ENCODE measurements around the gene SDC1. TPM values are rescaled to one million over a fixed set of nuclear protein-coding genes. Genes with fewer than 3 reads are reported as not detected.

Gene SDC1
- total RNA-seq, 1 experiment from 2014 or later = 22.3 TPM

DNA sequence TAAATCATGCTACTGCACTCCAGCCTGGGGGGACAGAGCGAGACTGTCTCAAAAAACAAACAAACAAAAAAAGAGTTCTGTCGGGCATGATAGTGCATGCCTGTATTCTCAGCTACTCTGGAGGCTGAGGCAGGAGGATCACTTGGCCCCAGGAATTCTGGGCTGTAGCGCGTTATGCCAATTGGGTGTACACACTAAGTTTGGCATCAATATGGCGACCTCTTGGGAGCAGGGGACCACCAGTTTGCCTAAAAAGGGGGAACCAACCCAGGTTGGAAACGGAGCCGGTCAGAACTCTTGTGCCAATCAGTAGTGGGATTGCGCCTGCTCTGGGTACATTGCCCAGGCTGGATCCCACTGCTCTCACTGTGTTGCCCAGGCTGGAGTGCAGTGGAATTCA is 49.7 kb downstream of the SDC1 start:
- no peak overlapping the region for H2AK5ac ChIP-seq (ENCODE audit: insufficient read length, low read length)
- H3K4me1 ChIP-seq (ENCODE audit: insufficient read depth, low read length) = no peaks in the 10 kb centered on the region
- no peak overlapping the region for H2BK12ac ChIP-seq (ENCODE audit: insufficient read length, low read depth, low read length)
- H3K27ac ChIP-seq (ENCODE audit: insufficient read length, low read depth, low read length) = no peak overlapping the region
- DNase-seq = peak; percentile 11
- no peak overlapping the region for H3K4ac ChIP-seq (ENCODE audit: low read depth, low read length)
- H4K91ac ChIP-seq (ENCODE audit: insufficient read length, low read depth, low read length) = no peak overlapping the region
- H2BK120ac ChIP-seq (ENCODE audit: low read depth, low read length, poor library complexity, severe bottlenecking) = no peak overlapping the region
- H2BK15ac ChIP-seq (ENCODE audit: low read depth, low read length) = no peak overlapping the region
- no peaks in the 10 kb centered on the region for H3K23me2 ChIP-seq (ENCODE audit: insufficient read length, low read depth, low read length, poor library complexity, severe bottlenecking)
- Mint-ChIP-seq H3K4me3 (no peak overlapping the region), H3K4me1 (peaks cover 16 to 28% of the 10 kb centered on the region in 2 experiments), H3K36me3 (ENCODE audit: insufficient read depth in 1 of 3, low read depth in 3 of 3) (no peaks in the 10 kb centered on the region), H3K9me3 (no peaks in the 10 kb centered on the region), H3K27ac (no peak overlapping the region; a peak in 1 of 7 replicates), H3K27me3 (ENCODE audit: low read depth) (no peaks in the 10 kb centered on the region; the same call in none of the 2 replicates)
- no peaks in the 10 kb centered on the region for H3K9me3 ChIP-seq (ENCODE audit: control insufficient read depth, low read depth, low read length)
- TF ChIP-seq, protein P1, sequence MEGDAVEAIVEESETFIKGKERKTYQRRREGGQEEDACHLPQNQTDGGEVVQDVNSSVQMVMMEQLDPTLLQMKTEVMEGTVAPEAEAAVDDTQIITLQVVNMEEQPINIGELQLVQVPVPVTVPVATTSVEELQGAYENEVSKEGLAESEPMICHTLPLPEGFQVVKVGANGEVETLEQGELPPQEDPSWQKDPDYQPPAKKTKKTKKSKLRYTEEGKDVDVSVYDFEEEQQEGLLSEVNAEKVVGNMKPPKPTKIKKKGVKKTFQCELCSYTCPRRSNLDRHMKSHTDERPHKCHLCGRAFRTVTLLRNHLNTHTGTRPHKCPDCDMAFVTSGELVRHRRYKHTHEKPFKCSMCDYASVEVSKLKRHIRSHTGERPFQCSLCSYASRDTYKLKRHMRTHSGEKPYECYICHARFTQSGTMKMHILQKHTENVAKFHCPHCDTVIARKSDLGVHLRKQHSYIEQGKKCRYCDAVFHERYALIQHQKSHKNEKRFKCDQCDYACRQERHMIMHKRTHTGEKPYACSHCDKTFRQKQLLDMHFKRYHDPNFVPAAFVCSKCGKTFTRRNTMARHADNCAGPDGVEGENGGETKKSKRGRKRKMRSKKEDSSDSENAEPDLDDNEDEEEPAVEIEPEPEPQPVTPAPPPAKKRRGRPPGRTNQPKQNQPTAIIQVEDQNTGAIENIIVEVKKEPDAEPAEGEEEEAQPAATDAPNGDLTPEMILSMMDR (conservative IDR thresholded peaks at IDR 0.05) = no peak
- no peak overlapping the region for H3K14ac ChIP-seq (ENCODE audit: insufficient read depth, low read length)
- H3K79me1 ChIP-seq (ENCODE audit: insufficient read depth, low read depth, low read length, poor library complexity, severe bottlenecking) = no peaks in the 10 kb centered on the region
- no peak overlapping the region for H3K23ac ChIP-seq (ENCODE audit: insufficient read length, low read depth, low read length)
- H3K18ac ChIP-seq (ENCODE audit: insufficient read length, low read depth, low read length) = no peak overlapping the region
- H3K27me3 ChIP-seq (ENCODE audit: insufficient read depth, low read length) = no peaks in the 10 kb centered on the region
- H3K56ac ChIP-seq (ENCODE audit: insufficient read length, low read depth, low read length) = no peak overlapping the region
- no CpG with 5 or more reads among the region's 8 CpGs for WGBS (ENCODE audit: extremely low coverage, insufficient read length, low lambda C conversion rate)
- H2AFZ ChIP-seq (ENCODE audit: low read length) = no peak overlapping the region
- H4K8ac ChIP-seq (replicated peaks; ENCODE audit: insufficient read length, low read depth, low read length) = no peak overlapping the region
- no peaks in the 10 kb centered on the region for H4K20me1 ChIP-seq (ENCODE audit: control insufficient read depth, insufficient read depth, insufficient read length)
- H3K9ac ChIP-seq (ENCODE audit: extremely low read depth, insufficient read length, low read length) = no peak overlapping the region
- no peak overlapping the region for H2BK20ac ChIP-seq (ENCODE audit: low read depth, low read length, poor library complexity, severe bottlenecking)
- no peak overlapping the region for H3T11ph ChIP-seq (ENCODE audit: low read length)
- no peaks in the 10 kb centered on the region for H3K79me2 ChIP-seq (ENCODE audit: insufficient read depth, low read length)
- no peak overlapping the region for H3K4me2 ChIP-seq (ENCODE audit: insufficient read depth, insufficient read length, low read length)
- H2BK5ac ChIP-seq (ENCODE audit: insufficient read length, low read length) = no peak overlapping the region
- H4K5ac ChIP-seq (ENCODE audit: insufficient read length, low read depth, low read length) = no peak overlapping the region
